ENCODE data around the gene PBX2. TPM values are rescaled to one million over a fixed set of nuclear protein-coding genes. Genes with fewer than 3 reads are reported as not detected.

Gene PBX2
- total and polyA plus RNA-seq, 10 of the 15 experiments (the other 5 are each of a cell fraction or from before 2014, with no cell fraction given): 0.84 to 66.5 (median 20.6) TPM

DNA sequence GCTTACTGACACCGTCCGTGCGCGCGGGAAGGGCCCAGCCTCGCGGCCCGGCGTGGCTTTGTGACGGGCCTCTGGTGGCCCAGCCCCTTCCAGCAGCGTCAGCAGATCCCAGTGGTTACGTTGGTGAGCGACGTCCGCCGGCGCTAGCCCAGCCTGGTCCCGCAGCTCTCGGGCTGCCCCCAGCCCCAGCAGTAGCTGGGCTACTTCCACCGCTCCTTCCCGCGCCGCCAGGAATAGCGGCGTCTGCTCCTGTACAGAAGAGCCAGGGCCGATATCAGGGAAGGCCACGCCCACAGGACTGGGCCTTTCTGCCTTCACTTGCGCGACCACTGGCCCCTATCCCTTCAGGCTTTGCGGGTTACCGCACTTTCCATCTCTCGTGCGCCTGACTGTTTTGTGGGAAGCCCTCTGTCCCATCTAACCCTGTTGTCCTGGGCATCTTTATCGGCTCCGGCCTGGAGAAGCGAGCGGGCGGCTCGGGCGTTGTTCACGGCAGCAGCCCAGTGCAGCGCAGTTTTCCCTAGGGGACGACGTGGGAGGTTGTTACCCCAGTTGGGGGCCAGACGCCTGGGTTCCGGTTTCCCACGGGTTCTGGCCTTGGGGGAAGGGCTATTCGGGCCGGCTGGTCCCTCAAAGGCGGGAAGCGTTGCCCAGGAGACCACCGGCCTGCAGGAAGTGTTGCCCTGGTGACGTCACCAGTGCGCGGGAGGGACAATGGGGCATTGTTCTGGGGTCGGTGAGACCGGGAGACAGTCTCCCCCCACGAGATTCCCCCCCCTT, 6.1 kb upstream of the PBX2 start (continued):
- TF ChIP-seq, protein P1, sequence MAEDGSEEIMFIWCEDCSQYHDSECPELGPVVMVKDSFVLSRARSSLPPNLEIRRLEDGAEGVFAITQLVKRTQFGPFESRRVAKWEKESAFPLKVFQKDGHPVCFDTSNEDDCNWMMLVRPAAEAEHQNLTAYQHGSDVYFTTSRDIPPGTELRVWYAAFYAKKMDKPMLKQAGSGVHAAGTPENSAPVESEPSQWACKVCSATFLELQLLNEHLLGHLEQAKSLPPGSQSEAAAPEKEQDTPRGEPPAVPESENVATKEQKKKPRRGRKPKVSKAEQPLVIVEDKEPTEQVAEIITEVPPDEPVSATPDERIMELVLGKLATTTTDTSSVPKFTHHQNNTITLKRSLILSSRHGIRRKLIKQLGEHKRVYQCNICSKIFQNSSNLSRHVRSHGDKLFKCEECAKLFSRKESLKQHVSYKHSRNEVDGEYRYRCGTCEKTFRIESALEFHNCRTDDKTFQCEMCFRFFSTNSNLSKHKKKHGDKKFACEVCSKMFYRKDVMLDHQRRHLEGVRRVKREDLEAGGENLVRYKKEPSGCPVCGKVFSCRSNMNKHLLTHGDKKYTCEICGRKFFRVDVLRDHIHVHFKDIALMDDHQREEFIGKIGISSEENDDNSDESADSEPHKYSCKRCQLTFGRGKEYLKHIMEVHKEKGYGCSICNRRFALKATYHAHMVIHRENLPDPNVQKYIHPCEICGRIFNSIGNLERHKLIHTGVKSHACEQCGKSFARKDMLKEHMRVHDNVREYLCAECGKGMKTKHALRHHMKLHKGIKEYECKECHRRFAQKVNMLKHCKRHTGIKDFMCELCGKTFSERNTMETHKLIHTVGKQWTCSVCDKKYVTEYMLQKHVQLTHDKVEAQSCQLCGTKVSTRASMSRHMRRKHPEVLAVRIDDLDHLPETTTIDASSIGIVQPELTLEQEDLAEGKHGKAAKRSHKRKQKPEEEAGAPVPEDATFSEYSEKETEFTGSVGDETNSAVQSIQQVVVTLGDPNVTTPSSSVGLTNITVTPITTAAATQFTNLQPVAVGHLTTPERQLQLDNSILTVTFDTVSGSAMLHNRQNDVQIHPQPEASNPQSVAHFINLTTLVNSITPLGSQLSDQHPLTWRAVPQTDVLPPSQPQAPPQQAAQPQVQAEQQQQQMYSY (CRISPR knock-in tag; IDR thresholded peaks at IDR 0.05): no peak; the same call in 1 of the 2 replicates
- TF ChIP-seq SREBF1 (IDR thresholded peaks at IDR 0.05; ENCODE audit: low read length) (no peak), GATAD2B (conservative IDR thresholded peaks at IDR 0.05; ENCODE audit: low read depth) (peak; percentile 97), NR2C2 (IDR thresholded peaks at IDR 0.05; ENCODE audit: borderline replicate concordance, control insufficient read depth, insufficient read length, low read depth) (no peak), TARDBP (IDR thresholded peaks at IDR 0.05; ENCODE audit: borderline replicate concordance) (no peak), MYC (IDR thresholded peaks at IDR 0.05; ENCODE audit: insufficient read depth, insufficient read length, insufficient replicate concordance, low read length, severe bottlenecking) (no peak), SUPT20H (IDR thresholded peaks at IDR 0.05; ENCODE audit: borderline replicate concordance, control insufficient read depth, low read depth, low read length) (no peak), RFX5 (IDR thresholded peaks at IDR 0.05; ENCODE audit: low read depth, low read length) (no peak; the same call in 1 of the 2 replicates), RAD21 (IDR thresholded peaks at IDR 0.05; ENCODE audit: insufficient read depth, low read depth, low read length) (no peak), HDAC2 (IDR thresholded peaks at IDR 0.05) (no peak), USF2 (IDR thresholded peaks at IDR 0.05; ENCODE audit: borderline replicate concordance, low read depth, low read length) (no peak; the same call in 1 of the 2 replicates), CREM (IDR thresholded peaks at IDR 0.05; ENCODE audit: low read depth) (peak; percentile 97), SMAD1 (IDR thresholded peaks at IDR 0.05; ENCODE audit: low read depth, partially characterized antibody) (peak; percentile 93), NFYA (IDR thresholded peaks at IDR 0.05; ENCODE audit: borderline replicate concordance, low read depth, low read length) (no peak), MEF2B (IDR thresholded peaks at IDR 0.05; ENCODE audit: partially characterized antibody, poor library complexity, severe bottlenecking) (peak; percentile 99), E4F1 (IDR thresholded peaks at IDR 0.05; ENCODE audit: borderline replicate concordance, partially characterized antibody) (peak; percentile 19), SRF (IDR thresholded peaks at IDR 0.05; ENCODE audit: low read depth in 2 of 2, low read length in 2 of 2) (0 out of 4 replicates have a peak, but pooled peaks of 1 of the 2 experiments have one; percentile 39), RUNX3 (IDR thresholded peaks at IDR 0.05; ENCODE audit: low read length) (no peak), CBX5 (IDR thresholded peaks at IDR 0.05; ENCODE audit: low read depth) (no peak), FOXM1 (IDR thresholded peaks at IDR 0.05; ENCODE audit: low read depth, low read length) (no peak)
- TF ChIP-seq, protein P2, sequence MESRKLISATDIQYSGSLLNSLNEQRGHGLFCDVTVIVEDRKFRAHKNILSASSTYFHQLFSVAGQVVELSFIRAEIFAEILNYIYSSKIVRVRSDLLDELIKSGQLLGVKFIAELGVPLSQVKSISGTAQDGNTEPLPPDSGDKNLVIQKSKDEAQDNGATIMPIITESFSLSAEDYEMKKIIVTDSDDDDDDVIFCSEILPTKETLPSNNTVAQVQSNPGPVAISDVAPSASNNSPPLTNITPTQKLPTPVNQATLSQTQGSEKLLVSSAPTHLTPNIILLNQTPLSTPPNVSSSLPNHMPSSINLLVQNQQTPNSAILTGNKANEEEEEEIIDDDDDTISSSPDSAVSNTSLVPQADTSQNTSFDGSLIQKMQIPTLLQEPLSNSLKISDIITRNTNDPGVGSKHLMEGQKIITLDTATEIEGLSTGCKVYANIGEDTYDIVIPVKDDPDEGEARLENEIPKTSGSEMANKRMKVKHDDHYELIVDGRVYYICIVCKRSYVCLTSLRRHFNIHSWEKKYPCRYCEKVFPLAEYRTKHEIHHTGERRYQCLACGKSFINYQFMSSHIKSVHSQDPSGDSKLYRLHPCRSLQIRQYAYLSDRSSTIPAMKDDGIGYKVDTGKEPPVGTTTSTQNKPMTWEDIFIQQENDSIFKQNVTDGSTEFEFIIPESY (IDR thresholded peaks at IDR 0.05): no peak
